Activated effector memory CD4-positive, alpha-beta T cell treated with Interleukin-2 at 50 U/mL for 16 hours (primary cell): ENCODE results near the gene STEAP1B.

Source experiments
- DNase-seq: peaks from one replicate; pipeline ENCODE4 v3.0.0-alpha.2; 2020

STEAP1B gene

DNA sequence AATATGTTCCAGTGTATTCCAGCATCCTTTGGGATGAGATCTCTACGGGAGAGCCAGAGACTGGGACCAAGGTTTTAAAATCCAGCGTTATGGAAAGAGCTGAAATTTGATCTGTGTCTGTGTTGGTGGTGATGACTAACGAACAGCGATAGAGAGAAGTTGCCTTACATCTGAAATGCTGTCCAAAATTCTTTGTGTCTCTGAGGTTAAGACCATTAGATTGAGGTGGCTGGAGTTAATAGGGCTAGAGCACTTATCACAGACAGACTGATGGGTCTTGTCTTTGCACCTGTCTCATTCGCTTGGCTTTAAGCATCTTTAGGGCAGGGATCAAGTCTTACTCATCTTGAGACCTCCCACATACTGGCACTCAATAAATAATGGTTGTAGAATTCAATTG lies 102.0 kb downstream of the STEAP1B start:
- DNase-seq: no peak

DNA sequence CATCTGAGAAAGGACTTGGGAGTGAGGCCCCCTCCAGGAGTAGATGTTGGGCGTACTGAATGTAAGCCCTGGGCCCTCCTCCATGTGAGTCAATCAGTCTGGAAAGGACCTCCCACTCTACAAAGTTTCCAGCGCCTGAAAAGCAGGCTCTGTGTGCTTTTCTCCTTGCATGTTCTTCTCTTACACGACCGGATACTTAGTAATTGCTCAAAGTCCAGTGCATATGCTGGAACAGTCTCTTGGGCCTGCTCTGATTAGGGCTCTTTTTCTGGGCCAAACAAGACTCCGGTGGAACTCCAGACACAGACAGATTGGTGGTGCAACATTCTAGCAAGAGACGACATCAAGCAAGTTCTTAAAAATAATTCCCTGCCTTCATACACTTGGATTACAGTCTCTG lies 104.8 kb downstream of the STEAP1B start:
- no peak for DNase-seq

DNA sequence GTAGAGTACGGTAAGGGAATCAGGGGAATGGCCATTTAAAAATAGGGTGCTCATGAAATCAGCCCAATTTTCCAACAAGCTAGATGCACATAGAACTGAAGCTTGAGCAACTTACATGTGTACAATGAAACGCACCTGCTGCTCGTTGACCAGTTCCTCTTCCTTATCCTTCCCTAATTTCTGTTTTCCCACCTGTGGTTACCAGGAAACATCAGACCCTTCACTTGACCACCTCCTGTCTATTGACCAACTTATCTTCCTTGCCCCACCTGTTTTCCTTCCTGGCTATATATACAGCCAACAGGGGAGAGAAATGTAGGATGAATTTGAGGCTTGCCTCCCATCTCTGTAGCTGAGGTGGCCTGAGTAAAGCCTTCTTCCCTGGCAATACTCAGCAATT lies 105.2 kb downstream of the STEAP1B start:
- DNase-seq: no peak

DNA sequence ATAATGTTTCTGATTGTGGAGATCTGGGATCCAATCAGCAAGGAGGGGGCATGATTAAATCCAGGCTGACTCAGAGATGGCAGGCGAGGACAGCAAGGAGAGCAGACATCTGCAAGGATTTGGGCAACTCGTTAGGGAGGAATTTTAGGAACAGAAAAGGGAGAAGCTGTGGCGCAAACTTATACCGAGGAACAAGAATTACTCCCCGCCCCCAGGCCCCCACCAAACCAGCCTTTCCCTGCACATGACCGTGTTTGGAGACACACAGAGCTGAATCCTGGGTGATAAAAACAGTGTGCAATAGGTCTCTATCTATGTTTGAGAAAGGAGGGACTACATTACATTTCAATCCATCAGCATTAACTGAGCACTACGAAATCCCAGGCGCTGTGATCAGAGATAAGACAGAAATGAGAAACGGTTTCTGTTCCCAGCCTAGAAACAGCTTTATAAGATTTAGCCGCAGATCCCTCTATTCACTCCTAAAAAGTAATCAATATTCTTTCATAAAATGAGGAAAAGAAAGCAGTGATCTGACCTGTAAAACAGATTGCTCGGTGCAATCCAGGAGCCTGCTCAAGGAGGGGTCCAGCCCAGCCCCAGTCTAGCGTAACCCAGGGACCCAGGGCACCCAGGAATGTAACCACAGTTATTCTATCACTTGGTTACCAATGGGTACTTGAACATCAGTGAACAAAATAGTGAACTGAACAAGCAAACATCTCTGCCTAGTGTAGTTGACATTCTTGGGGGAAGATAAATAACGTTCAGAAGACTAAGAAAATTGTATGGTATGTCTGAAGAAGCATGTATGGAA lies 105.9 kb downstream of the STEAP1B start:
- DNase-seq: no peak

DNA sequence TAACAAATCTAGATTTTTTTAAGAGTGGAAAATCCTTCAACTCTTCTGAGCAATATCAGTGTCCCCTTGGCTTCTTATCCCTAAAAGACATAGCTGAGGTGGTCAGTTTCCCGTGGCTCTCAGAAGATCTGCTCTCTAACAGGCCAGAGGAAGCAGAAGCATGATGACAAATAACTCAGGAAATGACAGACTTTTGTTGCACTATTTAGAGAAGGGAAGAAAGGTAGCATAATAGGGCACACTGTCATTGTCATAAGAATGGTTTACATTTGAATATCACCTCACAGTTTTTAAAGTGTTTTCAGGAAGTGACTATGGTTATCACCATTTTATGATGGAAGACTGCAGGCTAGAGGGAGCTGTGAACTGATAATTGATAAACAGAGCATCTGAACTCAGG lies 109.5 kb downstream of the STEAP1B start:
- DNase-seq: no peak

DNA sequence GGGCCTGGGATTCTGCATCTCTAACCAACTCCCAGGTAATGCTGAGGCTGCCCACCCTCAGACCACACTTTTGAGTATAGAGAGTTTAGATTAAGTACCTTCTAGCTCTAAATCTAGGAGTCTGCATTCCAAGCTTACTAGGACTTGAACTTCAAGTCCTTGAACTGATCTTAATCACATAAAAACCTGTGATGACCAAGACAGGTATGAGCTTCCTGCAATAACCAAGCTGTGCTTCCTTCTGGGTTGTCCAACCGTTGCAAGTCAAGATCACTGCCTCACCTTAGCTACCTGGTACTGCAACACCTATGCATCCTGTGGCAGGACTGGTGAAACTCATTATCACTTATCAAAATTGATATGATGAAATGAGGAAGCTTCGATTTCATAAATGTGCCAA lies 110.1 kb downstream of the STEAP1B start:
- no peak for DNase-seq

DNA sequence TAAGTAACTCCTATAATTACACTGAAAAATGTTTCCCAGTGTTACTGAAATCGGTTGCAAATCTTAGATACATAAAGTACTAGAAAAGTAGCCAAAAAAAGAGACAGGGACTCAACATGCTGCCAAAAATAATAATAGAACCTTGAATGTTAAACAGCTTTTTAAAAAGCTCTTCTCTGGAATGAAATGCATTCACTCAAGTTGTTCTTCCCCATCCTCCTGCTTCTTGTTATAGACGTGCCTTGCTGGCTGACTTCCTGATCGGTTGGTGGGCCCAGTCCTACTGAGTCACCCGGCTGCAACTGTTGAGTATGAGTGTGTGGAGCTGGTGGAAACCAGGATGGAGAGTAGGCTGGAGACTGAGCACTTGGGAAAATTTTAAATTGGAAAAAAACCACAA lies 112.4 kb downstream of the STEAP1B start:
- DNase-seq: no peak

DNA sequence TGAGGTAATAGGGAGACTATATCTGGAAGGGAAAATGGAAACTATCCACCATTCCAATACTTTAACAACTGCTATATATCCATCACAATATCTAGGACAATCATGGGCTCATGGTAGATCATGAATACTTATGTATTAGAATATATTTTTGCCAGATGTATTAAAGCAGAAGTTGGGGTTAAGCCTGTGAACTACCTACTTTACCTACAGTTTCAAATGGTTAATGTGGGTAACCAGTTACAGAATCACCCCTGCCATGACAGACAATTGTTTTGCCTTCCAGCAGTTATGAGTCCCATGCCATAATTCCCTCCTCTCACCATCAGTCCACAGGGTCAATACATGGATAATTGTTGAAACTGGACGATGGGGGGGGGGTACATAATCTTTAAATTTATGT lies 113.1 kb downstream of the STEAP1B start:
- DNase-seq: no peak

DNA sequence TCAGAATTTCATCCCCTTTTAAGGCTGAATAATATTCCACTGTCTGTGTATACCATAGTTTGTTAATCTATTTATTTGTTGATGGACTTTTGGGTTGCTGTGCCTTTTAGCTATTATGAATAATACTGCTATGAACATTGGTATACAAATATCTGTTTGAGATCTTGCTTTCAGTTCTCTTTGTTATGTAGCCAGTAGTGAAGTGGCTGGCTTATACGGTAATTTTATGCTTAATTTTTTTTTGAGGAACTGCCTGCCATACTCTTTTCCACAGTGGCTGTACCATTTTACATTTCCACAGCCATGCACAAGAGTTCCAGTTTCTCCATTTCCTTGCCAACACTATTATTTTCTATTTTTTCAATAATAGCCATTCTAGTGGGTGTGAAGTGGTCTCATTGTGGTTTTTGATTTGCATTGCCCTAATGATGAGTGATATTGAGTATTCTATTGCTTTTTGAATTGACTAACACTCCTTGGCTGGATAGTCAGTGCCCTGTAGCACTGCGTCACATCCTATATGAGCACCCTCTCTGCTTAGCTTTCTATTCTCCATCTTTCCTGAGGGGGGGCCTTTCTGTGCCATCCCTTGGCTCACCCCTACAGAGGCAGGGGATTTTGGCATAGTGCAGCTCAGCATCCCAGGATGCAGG lies 113.7 kb downstream of the STEAP1B start:
- DNase-seq: no peak

DNA sequence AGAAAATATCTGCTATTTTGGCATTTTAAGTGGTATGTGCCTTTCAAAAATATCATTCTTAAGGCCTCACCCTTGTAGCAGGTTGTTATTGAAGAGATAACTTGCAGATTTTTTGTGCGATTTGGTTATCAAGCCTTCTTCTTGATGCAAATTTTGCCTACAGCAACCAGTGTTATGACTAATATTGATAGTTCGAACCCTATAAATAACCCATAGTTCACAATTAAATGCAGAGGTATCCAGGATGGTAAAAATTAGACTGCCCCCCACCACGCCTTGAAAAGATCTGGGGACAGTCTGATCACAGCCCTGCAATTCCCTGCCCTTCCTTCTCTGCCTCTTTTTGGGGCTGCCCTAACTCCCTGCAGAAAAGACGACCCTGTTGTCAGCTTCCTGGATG lies 114.7 kb downstream of the STEAP1B start:
- no peak for DNase-seq

DNA sequence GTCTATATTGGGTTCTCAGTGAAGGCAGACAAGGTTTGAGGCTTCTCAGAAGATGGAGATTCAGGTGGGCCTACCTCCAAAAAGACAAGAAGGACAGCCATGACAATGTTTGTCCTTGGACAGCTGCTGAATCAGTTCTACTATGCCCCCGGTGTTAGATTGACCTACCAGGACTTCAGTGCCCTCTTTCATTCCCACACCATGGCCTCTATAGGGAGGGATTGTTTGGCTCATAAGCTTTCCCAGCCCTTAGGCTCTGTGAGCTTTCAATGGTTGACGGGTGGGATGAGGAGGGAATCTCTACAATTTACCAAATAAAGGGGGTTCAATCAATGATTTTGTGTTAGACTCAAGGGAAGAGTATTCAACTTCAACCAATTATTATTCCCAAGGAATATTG lies 119.7 kb downstream of the STEAP1B start:
- DNase-seq: no peak

DNA sequence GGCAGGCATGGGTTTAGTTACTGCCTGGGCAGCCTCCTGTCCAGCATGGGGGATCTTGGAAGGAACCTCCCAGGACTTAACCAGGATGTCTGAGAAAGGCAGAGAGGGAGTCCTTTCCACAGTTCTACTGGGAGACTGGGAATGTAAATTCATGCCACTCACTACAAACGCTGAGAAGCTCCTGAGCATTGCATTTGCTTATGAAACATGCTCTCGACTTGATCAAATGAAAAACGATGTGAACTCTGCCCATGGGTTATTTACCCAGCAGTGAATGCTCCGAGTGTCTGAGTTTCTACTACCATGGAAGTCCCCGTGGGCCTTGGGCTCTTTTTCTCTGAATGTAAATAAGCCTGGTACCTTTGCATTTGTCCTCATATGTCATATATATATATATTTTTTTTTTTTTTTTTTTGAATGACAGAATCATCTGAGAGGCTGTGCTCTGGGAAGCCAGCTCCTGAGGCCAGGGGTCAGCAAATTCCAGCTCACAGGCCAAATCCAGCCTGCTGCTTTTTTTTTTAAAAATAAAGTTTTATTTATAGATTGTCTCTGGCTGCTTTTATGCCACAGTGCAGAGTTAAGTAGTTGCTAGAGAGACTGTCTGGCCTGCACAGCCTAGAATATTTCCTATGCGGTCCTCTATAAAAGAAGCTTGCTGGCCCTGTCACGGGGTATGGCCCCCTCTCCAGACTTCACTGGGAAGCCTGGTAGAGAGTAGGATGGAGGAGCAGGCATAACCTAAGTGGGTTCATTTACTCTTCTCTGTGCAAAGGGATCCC lies 121.6 kb downstream of the STEAP1B start:
- no peak for DNase-seq

DNA sequence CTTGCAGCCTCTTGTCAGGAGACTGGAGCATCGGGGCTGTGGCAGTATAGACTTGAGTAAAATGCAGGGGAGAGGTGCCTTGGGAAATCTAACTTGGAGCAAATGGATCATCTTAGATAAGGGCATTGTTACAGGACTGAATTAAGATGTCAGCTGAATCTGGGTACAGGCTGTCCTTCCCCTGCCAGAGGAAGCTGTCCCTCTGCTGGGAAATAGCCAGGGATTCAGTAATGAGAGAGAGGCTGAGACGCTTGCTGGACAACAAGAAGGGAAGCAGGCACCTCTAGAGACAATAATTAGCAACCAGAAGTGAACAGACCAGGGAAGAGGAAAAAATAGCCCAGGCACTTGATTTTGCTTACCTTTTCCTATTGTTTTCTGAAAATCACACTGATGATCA lies 122.3 kb downstream of the STEAP1B start:
- no peak for DNase-seq

DNA sequence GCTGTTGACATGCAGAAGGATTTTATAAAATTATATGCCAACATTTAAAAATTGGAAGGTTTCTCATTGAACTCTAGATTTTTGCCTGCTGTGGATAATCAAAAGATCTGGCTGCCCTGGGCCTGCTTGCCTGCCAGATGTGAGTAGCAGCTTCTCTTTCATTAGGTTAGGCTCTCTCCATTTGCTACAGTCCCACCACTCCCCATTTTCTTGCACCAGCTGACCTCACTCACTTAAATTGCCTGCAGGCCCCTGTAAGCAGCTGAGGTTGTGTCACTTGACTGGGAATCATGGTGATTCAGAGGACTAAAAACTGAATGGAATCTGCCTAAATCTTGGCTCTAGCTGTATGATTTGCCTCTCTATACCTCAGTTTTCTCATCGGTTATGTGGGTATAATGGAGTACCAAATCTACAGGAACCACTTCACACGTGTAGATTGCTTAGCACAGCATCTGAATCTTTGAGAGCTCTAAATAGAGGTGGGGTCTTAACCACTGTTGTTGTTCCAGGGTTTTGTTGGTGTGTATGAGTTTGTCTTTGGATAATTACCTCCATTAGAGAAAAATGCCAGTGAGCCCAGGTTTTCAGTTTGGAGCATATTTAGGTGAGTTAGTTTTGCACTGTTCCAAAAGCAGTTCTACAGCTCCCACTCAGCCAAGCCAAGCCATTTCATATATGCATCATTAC lies 124.5 kb downstream of the STEAP1B start:
- DNase-seq: no peak

DNA sequence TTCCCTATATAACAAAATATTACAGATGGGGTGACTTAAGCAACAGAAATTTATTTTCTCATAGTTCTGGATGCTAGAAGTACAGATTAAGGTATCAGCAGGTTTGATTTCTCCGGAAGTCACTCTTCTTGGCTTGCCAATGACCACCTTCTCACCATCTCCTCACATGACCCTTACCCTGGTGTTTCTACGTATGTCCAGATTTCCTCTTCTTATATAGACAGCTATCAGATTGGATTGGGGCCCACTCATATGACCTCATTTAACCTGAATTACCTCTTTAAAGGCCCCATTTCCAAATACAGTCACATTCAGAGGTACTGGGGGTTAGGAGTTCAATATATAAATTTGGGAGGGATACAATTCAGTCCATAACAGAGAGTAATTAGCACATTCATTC lies 126.1 kb downstream of the STEAP1B start:
- no peak for DNase-seq

DNA sequence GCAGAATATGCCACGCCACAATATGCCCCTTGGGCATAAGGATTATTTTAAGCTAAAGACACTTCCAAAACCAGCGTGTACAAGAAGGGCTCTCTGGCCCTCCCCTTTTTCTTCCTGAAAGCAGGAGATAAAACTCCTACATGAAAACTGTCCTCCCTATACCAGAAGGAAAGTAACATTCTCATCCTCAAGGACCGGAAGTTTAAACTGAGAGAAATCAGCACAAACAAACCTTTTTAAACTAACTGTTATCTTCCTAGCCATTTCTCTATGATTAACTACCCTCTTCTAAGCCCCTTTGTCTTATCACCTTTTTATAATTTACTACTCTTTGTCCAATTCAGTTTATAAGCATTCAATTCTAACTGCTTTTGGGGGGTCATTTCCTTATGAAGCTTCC lies 126.6 kb downstream of the STEAP1B start:
- no peak for DNase-seq

DNA sequence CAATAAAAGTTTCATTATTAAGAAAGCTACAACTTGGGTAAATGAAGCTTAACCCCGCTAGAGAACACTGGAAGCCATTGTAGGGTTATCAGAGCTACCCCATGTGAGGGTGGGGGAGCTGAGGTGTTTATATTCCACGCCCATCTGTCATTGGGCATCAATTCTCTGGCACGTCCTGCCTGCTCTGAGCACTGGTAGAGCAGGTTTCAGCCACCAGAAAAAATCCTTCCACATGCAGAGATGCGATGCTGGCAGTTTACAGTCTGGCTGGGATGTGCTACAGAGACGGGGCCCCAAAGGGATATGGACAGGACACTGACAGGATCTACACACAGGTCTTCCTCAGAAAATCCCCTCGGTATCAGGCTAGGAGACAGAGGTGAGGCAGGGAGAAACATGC lies 127.1 kb downstream of the STEAP1B start:
- no peak for DNase-seq

DNA sequence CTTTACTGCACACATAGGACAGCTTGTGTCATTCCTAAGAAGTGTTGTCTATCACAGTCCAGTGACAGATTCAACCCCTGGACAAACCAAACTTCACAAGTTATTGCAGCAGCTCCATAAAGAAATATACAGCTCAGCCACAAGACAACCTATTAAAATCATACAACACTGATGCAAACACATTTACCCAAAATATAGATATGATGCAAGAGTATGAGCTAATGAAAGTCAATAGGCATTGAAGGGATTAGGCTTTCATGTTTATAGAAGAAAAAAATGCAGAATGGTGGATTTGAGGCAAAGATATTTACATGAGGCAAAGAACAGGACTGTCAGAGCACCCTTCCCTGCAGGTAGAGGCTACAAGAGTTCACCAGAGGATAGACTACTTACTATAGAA lies 128.1 kb downstream of the STEAP1B start:
- no peak for DNase-seq
